IPS-NIHi7 (cell line): ENCODE measurements around the gene HAO2.

Experiments
- DNase-seq: peaks from one replicate; pipeline ENCODE4 v3.0.0; 2012; ENCODE audit warnings: mixed read lengths; ENCODE audit errors: extremely low spot score

HAO2 gene

DNA sequence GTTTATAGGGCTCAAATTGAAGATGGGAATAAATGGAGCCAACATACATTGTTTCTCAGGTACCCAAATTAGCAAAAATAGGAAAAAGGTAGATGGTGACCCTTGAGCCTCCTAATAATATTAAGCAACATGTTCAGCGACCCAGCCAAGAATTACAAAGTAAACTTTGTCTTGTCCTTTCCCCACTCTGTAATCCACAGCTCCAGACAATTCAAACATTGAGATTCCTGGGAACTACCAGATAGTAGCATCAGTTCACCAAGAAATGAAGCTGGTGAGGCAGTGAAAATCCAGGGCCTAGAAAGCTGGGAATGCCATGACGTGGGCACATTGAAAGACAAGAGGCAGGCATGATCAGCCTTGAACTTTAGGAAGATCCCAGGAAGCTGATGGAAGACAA lies 11.7 kb downstream of the HAO2 start:
- no peak for DNase-seq

DNA sequence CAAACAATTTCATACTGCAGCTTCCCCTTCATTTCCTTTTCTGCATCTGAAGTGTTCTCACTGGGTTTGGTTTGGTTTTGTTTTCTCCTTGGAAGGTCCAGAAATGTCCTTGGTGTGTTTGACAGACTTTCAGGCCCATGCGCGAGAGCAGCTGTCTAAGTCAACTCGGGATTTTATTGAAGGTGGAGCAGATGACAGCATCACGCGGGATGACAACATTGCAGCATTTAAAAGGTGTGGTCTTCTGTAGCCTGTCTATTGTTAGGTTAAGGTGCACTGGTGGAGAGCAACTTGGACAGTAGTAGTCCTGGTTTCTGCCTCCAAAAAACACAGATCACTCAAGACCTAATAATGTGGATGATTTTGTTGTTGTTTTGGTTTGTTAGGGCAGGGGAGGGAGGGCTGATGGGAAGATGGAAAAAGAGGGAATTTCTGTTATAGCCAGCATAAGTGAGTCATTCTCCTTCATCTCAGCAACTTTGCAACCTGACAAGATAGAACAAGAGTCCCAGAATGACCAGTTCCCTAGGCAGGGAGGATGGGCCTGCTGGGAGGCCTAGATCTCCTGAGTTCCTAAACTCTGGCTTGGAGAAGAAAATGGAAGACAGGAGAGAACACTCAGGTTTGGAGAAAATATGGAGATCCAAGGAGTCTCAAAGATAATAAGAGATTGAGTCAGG lies 12.5 kb downstream of the HAO2 start:
- no peak for DNase-seq

DNA sequence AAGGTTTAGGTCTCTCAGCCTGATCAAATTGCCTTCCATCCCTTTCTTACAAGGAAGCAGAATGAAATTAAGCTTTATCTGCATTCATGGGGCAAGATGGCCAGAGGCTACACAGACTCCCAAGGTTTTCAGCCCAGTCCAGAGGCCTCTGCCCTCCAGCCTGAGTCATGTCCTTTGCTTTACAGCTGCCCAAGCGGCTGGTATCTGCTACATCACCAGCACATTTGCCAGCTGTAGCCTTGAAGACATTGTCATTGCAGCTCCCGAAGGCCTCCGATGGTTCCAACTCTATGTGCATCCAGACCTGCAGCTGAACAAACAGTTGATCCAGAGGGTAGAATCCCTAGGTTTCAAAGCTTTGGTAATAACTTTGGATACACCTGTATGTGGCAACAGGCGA lies 16.0 kb downstream of the HAO2 start:
- no peak for DNase-seq

DNA sequence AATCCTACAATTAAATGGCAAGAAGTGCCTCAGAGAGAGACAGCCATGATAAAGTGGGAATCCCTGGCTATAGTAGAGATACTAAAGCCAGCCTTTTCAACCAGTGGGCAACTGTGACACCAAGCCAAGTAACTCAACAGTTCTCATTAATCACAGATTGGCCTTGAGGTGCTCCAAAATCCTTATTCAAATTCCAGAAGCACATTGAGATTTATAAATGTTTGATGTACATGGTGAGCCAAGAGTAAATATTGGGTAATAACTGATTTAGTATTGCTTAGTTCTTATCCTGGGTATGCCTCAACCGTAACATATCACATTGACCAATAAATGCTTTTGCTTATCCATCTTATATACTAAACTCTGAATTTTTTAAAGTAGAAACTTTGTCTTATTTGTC lies 17.1 kb downstream of the HAO2 start:
- no peak for DNase-seq

DNA sequence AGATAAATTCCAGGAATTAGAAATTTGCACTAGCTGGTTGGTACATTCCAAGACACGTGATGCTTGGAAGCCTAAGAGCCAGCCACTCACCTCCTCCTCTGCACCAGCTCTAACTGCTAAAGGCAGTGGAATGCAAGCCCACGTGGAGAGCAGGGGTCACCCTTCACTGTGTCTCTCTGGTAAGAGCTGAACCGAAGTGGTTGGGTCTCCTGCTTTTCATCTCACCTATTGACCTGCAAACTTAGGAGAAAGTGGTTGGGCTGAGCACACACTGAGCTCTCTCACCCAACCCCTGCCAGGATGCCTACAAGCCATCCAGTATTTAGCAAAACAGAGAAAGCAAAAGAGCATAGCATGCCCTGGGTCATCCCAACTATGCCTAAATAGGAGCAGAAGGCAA lies 19.3 kb downstream of the HAO2 start:
- peak; percentile 42 for DNase-seq

DNA sequence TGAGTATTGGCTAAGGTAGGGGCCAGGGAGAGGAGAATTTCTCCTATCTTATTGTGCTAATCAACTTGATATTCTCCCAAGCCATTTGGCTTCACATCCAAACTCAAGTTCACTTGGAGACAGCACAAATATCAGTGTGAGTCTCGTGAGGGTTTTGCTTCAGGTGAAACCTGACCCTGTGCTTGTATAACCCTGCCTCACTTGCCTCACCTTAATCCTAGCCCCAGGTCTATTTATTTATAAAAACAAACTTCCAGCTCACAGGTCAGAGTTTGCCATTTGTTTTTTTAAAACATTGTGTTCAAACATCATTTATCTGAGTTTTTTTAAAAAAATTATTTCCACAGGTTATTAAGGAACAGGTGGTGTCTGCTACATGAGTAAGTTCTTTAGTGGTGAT lies 19.9 kb downstream of the HAO2 start:
- no peak for DNase-seq

DNA sequence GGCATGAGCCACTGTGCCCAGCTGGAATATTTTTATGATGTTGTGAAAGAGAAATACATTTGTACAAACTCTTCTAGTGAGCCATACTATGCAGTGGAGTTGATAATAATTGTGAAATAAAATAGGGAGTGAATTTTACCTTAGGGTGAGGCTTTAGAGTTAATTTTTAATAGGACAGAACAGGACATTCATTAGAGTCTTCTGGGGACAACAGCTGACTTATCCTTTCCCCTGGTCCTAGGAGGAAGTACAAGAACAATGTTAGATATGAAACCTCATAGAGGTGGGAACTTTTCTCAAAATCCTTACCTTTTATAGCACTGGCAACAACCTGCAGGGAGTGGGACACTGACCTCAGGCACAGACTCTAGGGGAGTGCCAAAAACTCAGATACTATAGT lies 21.9 kb downstream of the HAO2 start:
- DNase-seq: no peak

DNA sequence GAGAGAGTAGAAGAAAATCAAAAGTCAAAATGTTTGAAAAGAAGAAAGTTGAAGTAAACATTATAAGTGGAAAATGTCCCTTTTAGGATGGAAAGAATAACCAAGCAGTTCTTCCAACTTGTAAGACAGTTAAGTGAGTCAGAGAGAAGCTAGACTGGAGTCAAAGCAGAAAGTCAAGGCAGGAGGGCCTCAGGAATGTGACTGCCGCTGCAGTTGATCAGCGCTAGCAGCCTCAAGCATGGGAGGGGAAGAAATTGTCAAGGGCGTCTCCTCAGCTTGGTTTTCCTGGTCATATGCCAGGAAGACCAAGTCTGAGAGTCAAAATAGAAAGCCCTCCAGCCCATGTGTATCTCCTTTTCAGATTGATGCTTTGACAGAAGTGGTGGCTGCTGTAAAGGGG lies 23.2 kb downstream of the HAO2 start:
- no peak for DNase-seq

DNA sequence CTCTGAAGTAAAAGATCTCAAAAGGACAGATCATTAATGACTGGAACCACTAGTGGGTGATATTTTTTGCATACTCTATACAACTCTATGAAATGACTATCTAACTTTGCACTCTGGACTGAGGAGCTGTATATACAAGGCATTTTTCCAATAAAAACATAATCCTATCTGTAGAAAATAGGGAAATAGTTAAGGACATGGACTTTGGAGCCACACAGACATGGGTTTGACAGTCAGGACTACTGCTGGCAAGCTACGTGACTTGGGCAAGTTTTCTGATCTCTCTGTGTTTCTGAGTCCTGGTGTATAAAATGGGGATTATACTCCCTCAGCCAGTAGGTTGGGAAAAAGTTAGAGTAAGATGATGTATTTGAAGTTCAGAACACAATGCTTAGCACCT lies 25.5 kb downstream of the HAO2 start:
- DNase-seq: no peak

DNA sequence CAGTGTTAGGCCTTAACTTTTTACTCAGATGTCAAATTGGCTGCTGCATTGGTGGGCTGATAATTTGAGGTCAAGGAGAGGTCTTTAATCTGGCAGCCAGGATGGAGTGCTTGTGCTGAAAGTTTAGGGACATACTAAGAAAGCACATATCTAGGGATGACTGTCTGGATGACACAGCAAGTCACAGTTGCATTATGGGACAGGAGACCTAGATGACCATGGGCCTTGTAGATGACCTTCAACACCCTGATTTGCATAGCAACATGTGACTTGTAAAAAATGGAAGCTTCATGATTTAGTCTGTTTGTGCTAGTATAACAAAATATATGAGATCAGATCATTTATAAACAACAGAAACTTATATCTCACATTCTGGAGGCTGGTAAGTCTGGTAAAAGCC lies 28.4 kb downstream of the HAO2 start:
- DNase-seq: no peak

DNA sequence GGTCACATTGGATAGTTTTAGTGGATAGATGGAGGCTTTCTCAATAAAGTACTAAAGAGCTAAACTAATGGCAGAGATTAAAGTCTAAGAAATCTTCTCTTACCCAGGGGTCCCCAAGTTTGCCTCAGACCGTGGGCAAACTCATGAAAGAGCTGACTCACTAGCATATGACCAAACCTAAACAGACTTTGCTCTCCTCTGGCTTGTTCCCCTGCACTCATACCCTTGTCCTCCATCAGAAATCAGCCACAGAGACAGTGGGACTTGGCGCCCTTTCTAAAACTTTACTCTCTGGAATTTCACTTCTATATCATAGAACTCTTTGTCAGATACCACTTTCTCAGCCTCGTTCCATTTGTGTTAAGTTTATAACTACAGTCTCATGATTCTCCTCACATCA lies 29.4 kb downstream of the HAO2 start:
- DNase-seq: no peak

DNA sequence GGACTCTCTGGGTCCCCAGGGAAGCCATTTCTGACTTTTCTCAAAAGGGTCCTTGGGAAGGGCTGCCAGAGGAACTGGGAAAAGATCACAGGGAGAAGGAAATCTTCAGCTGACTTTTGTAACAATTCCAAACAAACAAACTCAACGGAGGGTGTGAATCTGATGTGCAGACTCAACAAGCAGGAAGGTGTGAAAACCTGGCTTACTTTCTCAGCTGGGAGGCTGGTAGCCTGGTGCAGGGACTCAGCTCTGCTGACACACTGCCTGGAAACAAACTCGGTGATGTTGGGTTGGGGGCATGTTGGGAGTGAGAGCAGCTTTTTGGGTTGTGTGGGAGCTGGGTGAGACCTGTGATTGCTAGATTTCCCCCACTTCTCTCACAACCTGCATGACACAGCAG lies 36.2 kb downstream of the HAO2 start:
- no peak for DNase-seq

DNA sequence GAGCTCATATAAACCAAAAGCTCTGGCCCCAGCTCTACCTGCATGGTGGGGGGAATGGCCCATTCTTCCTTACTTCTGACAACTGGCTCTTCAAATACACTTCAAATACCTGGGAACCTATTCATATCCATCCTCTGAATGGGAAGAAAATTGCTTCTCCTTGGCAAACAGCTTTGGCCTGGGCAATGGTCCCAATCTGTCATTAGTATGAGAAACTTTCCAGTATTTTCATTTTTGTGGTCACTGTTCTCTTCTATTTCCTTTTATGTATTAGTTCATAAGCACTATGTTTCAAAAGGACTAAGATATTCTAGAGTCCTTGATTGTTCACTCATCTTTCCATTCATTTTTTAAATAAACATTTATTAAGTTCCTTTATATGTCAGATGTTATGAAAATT lies 41.1 kb downstream of the HAO2 start:
- no peak for DNase-seq

DNA sequence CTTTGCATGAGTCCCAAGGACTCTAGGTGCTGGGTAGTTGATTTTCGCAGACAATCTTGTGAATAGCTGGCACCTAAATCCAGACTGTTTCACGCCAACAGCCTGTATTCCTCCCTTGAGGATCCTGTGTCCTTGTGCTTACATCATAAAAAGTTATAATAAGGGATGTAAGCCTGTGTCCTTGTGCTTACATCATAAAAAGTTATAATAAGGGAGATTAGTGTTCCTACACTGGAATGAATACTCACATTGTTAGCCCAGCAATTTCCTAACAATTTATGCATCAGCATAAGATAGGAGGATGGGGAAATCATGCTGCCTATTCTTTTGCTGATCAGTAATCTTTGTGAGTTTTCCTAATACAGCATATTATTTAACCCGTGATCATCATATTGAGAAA lies 42.4 kb downstream of the HAO2 start:
- DNase-seq: no peak

DNA sequence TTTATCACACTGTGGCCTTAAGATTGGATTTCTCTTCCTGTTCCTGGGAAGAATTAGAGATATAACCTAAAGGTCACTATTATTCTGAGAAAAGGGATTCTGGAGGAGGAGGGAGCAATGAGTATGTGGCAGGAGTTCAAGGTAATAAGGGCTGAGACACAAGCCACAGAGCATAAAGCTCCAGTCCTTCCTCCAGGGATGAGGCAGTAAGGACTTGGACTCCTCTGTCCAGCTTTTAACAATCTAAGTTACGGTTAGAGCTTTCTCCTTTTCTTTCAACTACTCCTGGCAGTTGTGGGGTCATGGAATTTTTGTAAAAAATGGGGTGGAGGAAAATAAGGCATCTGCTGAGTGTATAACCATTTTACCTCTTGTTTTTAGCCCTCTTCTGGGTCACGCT lies 46.4 kb downstream of the HAO2 start, which contains the start of gene HSD3B2:
HSD3B2 (plus strand) TSS at position 201 of the 400 bp plus-strand sequence. CDS start 270 bp downstream, outside the sequence.
- no peak for DNase-seq

DNA sequence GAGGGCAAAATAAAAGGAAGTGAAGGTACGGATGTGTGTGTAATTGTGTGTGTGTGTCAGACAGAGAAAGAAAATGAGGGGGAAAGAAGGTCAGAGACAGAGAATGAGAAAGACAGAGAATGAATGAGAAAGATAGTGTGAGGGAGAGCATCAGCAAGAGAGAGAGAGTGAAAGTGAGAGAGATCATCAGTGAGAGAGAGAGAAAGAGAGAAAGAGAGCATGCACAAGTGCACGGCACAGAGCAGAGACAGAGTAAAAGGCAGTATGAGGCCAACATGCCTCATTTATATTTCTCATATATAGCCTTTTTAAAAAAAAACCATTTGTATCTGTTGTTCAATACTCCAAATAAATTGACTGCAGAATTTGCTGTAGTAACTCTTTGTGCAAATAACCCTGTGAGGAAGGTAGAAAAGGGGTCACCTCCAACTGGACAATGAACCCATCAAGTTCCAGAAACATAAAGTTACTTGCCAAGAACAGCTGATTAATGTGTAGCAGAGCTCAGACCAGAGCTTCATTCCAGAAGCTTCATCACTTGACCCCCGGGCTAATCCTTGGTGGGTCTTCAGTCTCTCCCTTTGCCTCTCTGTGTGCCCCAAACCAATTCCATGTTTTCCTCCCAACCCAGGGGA lies 47.5 kb downstream of the HAO2 start:
- DNase-seq: no peak

DNA sequence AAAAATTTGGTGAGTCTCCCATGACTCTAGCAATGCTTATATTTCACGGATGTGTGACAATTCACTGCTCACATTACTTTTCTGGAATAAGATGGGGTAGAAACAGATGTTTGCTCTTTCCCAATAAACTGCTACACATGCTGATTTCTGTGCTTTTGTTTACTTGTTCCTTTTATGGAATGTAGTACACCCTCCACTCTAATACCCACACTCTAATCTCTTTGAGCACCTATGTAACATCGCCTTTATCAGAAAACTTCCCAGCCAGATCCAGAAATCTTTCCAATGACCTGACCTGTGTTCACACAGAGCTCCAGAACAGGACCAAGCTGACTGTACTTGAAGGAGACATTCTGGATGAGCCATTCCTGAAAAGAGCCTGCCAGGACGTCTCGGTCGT lies 50.5 kb downstream of the HAO2 start:
- no peak for DNase-seq

DNA sequence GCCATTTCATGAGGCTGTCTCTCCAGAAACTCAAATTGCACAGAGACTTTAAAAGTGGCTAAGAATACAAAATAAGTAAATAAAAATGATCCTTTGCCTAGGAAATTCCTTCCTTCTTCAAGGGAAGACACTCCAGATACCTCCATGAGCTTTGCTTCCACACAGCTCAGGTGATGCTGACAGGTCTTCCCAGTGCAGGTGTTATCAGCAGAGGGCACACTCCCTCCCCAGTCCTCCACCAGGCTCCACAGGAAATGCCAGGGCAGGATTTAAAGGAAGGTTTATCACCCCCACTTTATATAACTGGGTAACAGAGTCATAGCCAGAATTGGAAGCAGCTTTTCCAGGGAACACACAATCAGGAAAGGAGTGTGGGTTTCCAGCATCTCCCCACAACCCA lies 52.1 kb downstream of the HAO2 start:
- no peak for DNase-seq

DNA sequence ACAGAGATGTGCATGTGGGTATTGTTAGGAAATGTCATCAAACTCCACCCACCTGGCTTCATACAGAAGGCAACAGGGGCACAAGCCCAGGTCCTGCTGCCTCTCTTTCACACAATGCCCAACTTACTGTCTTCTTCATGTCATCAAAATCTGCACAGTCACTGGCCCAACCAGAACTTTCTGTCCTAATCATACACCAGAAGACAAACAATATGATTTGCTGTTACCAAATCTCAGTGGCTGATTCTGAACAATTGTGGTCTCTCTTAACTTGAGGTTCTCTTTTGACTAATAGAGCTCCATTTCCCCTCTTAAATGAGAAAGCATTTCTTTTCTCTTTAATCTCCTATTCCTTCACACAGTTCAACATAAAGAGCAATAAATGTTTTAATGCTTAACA lies 54.0 kb downstream of the HAO2 start:
- no peak for DNase-seq

DNA sequence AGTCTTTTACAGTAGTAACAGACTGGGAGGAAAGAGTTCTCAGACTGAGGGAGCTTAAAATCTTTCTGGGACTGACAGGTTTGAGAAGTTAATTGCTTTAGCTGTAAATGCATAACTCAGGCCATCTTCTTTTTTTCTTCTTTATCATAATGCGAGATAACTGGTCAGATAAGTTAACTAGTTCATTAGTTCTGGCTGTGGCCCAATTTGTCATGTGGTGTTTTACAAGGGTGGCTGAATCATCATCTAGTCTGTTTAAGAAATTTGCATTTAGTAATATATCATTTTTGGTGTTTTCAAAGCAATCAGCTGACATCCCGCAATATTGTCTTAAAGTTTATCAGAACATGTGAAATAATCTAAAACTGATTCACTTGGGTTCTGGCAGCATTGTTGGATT lies 60.4 kb downstream of the HAO2 start:
- no peak for DNase-seq

DNA sequence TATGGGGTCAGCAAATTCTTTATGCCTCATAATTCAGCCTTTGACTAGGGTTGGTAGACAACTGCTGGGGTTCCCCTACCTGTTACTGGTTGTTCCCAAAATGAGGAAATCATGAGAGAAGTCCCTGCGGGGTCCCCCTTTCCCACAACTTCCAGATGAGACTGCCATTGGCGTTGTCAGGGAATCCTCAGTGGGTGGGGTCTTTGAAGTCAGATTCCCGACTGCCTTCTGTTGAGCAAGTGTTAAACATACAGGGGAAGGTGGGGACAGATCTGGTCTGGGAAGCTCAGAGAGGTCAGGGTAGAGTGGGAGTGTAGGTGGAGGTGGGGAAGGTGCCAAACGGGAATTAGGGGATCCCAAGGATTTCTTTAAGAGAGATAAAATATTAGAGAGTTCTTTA lies 61.1 kb downstream of the HAO2 start:
- no peak for DNase-seq

DNA sequence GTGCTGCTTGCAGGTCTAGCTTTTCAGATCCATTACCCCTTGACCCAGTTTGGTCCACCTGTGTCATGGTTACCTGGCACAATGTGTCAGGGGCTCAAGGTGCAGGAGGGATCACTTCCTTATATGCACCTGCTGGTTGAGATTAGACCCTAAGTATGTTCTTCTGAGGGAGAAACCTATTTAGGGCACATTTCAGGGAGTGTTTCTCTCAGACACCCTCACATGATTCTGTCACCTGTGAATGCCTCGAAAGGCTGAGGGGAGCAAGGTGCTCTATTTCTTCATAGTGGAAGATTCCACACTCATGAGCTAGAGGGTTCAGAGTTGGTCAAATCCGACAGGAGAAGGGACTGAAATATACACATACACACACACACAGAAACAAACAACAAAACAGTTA lies 61.9 kb downstream of the HAO2 start:
- DNase-seq: no peak

DNA sequence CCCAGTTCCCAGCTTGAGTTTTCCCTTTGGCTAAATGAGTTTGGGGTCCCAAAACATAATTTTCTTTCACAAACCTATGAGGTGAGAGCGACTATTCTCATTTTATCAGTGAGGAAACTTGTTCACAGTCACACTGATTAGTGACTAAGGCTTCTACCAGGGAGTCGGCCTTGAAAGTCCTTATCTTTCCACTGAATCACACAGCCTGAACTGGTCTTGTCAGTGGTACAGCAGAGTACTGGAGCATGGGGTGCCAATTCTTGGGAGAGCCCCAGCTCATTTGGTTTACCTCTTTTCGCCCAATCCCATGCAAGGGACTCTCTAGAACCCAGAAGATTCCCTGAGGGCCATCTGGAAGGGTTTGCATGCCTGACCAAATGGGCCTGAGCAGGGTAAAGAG lies 63.3 kb downstream of the HAO2 start:
- no peak for DNase-seq

DNA sequence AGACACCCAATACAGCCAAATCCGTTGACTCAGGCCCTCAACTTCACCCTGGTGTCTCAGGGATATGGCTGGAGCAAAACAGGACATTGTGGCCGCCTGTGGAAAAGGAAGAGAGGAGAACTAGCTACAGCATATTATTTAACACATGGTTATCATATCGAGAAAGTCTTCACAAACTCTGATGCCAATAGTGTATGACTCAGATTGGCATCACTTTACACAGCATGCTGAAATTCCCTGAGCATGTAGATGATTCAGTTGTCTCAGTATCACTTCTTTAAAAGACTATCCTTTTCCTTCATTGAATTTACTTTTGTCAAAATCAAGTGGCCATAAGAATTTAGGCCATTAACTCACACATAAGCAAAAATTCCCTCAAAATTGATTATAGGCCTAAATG lies 66.5 kb downstream of the HAO2 start:
- DNase-seq: no peak
